Endodermal cell (in vitro differentiated cells): ENCODE results near the gene BRWD1. TPM values are rescaled to one million over a fixed set of nuclear protein-coding genes. Genes with fewer than 3 reads are reported as not detected.

Experiments used
- DNase-seq: peaks from one replicate; pipeline ENCODE4 v3.0.0-alpha.2; 2017
- H3K27ac ChIP-seq: 2 replicates; pipeline ENCODE4 v1.5.1; 2013; ENCODE audit warnings: mild to moderate bottlenecking, low read depth, low read length, moderate library complexity
- H3K27me3 ChIP-seq: 2 replicates; pipeline ENCODE4 v1.6.1; 2013; ENCODE audit warnings: mild to moderate bottlenecking, low read length, moderate library complexity; ENCODE audit not compliant: insufficient read depth, control insufficient read depth, poor library complexity, severe bottlenecking
- H3K36me3 ChIP-seq: 2 replicates; pipeline ENCODE4 v1.7.0; 2013; ENCODE audit warnings: mild to moderate bottlenecking, low read length, moderate library complexity; ENCODE audit not compliant: control insufficient read depth, insufficient read depth
- H3K4me1 ChIP-seq: one replicate; pipeline ENCODE4 v1.7.0; 2013; ENCODE audit warnings: low read length; ENCODE audit not compliant: control insufficient read depth, insufficient read depth
- H3K4me3 ChIP-seq: 2 replicates; pipeline ENCODE4 v1.5.1; 2013; ENCODE audit warnings: mild to moderate bottlenecking, low read length, moderate library complexity
- H3K9ac ChIP-seq: 2 replicates; pipeline ENCODE4 v1.6.1; 2013; ENCODE audit warnings: mild to moderate bottlenecking, low read length, moderate library complexity; ENCODE audit not compliant: poor library complexity, severe bottlenecking; ENCODE audit errors: extremely low read depth
- H3K9me3 ChIP-seq: 2 replicates; pipeline ENCODE4 v1.6.1; 2013; ENCODE audit warnings: mild to moderate bottlenecking, low read length, moderate library complexity; ENCODE audit not compliant: control insufficient read depth
- H3K27ac Mint-ChIP-seq: 2 replicates; pipeline ENCODE4 v1.8.0; 2020; ENCODE audit warnings: mixed read lengths
- H3K27me3 Mint-ChIP-seq: 2 replicates; pipeline ENCODE4 v1.8.0; 2021; ENCODE audit warnings: mild to moderate bottlenecking, mixed read lengths; ENCODE audit not compliant: insufficient read depth
- H3K36me3 Mint-ChIP-seq: 2 replicates; pipeline ENCODE4 v1.8.0; 2020; ENCODE audit warnings: low read depth, mixed read lengths
- H3K4me1 Mint-ChIP-seq: 2 replicates; pipeline ENCODE4 v1.8.0; 2020; ENCODE audit warnings: mixed read lengths
- H3K4me3 Mint-ChIP-seq: 2 replicates; pipeline ENCODE4 v1.8.0; 2020; ENCODE audit warnings: mild to moderate bottlenecking, moderate library complexity, mixed read lengths
- H3K9me3 Mint-ChIP-seq: 2 replicates; pipeline ENCODE4 v1.8.0; 2020; ENCODE audit warnings: mild to moderate bottlenecking, mixed read lengths
- WGBS, 2 experiments: methylation state at CpG; one replicate each; pipeline versions ENCODE4 v1.1.5 to v1.1.7; 2013; ENCODE audit warnings: missing lambda C conversion rate in 2 of 2, mixed read lengths in 1 of 2; ENCODE audit not compliant: insufficient coverage in 1 of 2, insufficient read length in 1 of 2; 5-methylcytosine and 5-hydroxymethylcytosine counted together
- total RNA-seq, 2 donors: library from RNA; stranded (reverse); fragmentation: NEBNext Ultra II Directional in 1 of 2; extraction: Animal tissue kit (Norgen Biotek cat#: 25700) in 1 of 2; gene quantifications; 2 replicates in 1 of 2; 3 replicates in 1 of 2; pipeline ENCODE4 v1.2.1, GENCODE V29; 2021
- TF ChIP-seq, protein P1 (sequence below): fragments of 200-600 bp; sonication (generic); conservative IDR thresholded peaks from 2 replicates; pipeline ENCODE4 v1.5.0; 2021; ENCODE audit warnings: antibody characterized with exemption, mild to moderate bottlenecking

The BRWD1 gene
- total RNA-seq, 2 donors from 2014 or later, result 64.7 to 76.1 TPM

DNA sequence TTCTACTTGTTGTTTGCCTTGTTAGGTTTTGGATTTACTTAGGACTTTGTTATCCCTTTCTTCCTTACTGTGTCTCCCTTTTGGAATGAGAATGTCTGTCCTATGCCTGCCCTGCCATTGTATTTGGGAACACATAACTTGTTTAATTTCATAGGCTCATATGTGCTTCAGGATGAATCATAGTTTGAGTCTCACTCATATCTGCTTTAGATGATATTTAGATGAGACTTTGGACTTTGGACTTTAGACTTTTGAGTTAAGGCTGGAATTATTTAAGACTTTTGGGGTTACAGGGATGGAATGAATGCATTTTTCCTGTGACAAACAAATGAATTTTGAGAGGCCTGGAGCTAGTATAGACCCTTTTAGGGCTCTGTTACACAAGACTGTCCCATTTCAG lies 163.6 kb downstream of the BRWD1 start:
- H3K27ac Mint-ChIP-seq, result no peak overlapping the region
- H3K9me3 ChIP-seq, result peaks cover 19% of the 10 kb centered on the region
- H3K27me3 Mint-ChIP-seq, result no peaks in the 10 kb centered on the region
- no peak overlapping the region for H3K9ac ChIP-seq
- no peaks in the 10 kb centered on the region for H3K27me3 ChIP-seq
- H3K4me3 Mint-ChIP-seq, result no peak overlapping the region
- no peaks in the 10 kb centered on the region for H3K36me3 ChIP-seq
- H3K4me3 ChIP-seq, result no peak overlapping the region
- TF ChIP-seq, protein P1, sequence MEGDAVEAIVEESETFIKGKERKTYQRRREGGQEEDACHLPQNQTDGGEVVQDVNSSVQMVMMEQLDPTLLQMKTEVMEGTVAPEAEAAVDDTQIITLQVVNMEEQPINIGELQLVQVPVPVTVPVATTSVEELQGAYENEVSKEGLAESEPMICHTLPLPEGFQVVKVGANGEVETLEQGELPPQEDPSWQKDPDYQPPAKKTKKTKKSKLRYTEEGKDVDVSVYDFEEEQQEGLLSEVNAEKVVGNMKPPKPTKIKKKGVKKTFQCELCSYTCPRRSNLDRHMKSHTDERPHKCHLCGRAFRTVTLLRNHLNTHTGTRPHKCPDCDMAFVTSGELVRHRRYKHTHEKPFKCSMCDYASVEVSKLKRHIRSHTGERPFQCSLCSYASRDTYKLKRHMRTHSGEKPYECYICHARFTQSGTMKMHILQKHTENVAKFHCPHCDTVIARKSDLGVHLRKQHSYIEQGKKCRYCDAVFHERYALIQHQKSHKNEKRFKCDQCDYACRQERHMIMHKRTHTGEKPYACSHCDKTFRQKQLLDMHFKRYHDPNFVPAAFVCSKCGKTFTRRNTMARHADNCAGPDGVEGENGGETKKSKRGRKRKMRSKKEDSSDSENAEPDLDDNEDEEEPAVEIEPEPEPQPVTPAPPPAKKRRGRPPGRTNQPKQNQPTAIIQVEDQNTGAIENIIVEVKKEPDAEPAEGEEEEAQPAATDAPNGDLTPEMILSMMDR, result no peak
- H3K27ac ChIP-seq, result no peak overlapping the region
- H3K9me3 Mint-ChIP-seq, result peaks cover 17% of the 10 kb centered on the region
- peaks cover 4% of the 10 kb centered on the region for H3K4me1 Mint-ChIP-seq
- no peak for DNase-seq
- no peaks in the 10 kb centered on the region for H3K4me1 ChIP-seq
- H3K36me3 Mint-ChIP-seq, result peaks cover 2% of the 10 kb centered on the region

DNA sequence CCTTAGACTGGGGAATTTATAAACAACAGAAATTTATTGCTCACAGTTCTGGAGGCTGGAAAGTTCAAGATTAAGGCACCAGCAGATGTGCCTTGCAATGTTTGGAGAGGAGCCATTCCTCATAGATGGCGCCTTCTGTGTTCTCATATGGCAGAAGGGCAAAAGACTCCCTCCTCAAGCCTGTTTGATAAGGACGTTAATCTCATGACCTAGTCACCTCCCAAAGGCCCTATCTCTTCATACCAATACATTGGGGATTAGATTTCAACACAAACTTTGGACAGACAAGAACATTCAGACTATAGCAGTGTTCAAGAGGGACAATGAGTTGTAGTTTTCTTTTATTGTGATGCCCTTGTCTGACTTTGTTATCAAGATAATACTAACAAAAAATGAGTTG lies 164.5 kb downstream of the BRWD1 start:
- H3K27me3 Mint-ChIP-seq, result no peaks in the 10 kb centered on the region

GRCh38 chr21:39144191-39144590 lies 169.2 kb downstream of the BRWD1 start:
- Histone ChIP-seq H3K9ac (no peak overlapping the region), H3K4me3 (no peak overlapping the region), H3K27ac (no peak overlapping the region), H3K9me3 (peaks cover 22% of the 10 kb centered on the region), H3K27me3 (no peaks in the 10 kb centered on the region), H3K4me1 (peaks cover 3% of the 10 kb centered on the region), H3K36me3 (no peaks in the 10 kb centered on the region)
- Mint-ChIP-seq H3K4me3 (no peak overlapping the region), H3K4me1 (peaks cover 10% of the 10 kb centered on the region), H3K9me3 (peaks cover 23% of the 10 kb centered on the region), H3K27ac (no peak overlapping the region), H3K27me3 (no peaks in the 10 kb centered on the region), H3K36me3 (peaks cover 2% of the 10 kb centered on the region)
- DNase-seq, result no peak
- 96 to 100% methylated on average over 1 to 3 of the region's 3 CpGs for WGBS, 2 experiments
- TF ChIP-seq, protein P1, result no peak

More for the DNA sequence above, 164.5 kb downstream of the BRWD1 start:
- no peak for DNase-seq
- H3K36me3 ChIP-seq, result no peaks in the 10 kb centered on the region
- no peaks in the 10 kb centered on the region for H3K4me1 ChIP-seq
- H3K9ac ChIP-seq, result no peak overlapping the region
- no peak overlapping the region for H3K27ac ChIP-seq
- TF ChIP-seq, protein P1, result no peak
- Mint-ChIP-seq H3K27ac (no peak overlapping the region), H3K4me1 (peaks cover 4% of the 10 kb centered on the region), H3K4me3 (no peak overlapping the region), H3K36me3 (peaks cover 2% of the 10 kb centered on the region), H3K9me3 (peaks cover 23% of the 10 kb centered on the region)
- H3K9me3 ChIP-seq, result peaks cover 22% of the 10 kb centered on the region
- H3K27me3 ChIP-seq, result no peaks in the 10 kb centered on the region
- WGBS, 2 experiments, result 83% methylated on average over 2 of the region's 2 CpGs
- H3K4me3 ChIP-seq, result no peak overlapping the region
